Activated CD8-positive, alpha-beta memory T cell treated with anti-CD3 and anti-CD28 coated beads, Interleukin-2, amount 50 U/mL, for 48 hours (primary cell): ENCODE measurements around the gene TLE6.
"Not testable (repeated sequence)": the region's sequence is repeated elsewhere in the genome, so short reads cannot be mapped to it uniquely, and the experiment has no call there.

Experiments used
- DNase-seq: peaks from one replicate; pipeline ENCODE4 v3.0.0-alpha.2; 2020

Gene TLE6

DNA sequence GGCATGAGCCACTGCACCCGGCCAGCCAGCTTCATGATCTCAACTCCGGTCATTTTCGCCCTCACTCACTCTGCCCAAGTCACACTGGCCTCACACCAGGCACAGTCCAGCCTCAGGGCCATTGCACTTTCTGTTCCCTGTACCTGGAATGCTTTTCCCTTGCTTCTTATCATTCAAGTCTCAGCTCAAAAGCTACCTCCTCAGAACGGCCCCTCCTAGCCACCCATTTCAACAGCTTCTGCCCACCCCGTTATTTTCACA, 54.2 kb downstream of the TLE6 start:
- no peak for DNase-seq

- DNase-seq: no peak
Measured at GRCh38 chr19:3033595-3034405, 56.4 kb downstream of the TLE6 start.

GRCh38 chr19:3034406-3034655, 57.0 kb downstream of the TLE6 start:
- no peak for DNase-seq

DNA sequence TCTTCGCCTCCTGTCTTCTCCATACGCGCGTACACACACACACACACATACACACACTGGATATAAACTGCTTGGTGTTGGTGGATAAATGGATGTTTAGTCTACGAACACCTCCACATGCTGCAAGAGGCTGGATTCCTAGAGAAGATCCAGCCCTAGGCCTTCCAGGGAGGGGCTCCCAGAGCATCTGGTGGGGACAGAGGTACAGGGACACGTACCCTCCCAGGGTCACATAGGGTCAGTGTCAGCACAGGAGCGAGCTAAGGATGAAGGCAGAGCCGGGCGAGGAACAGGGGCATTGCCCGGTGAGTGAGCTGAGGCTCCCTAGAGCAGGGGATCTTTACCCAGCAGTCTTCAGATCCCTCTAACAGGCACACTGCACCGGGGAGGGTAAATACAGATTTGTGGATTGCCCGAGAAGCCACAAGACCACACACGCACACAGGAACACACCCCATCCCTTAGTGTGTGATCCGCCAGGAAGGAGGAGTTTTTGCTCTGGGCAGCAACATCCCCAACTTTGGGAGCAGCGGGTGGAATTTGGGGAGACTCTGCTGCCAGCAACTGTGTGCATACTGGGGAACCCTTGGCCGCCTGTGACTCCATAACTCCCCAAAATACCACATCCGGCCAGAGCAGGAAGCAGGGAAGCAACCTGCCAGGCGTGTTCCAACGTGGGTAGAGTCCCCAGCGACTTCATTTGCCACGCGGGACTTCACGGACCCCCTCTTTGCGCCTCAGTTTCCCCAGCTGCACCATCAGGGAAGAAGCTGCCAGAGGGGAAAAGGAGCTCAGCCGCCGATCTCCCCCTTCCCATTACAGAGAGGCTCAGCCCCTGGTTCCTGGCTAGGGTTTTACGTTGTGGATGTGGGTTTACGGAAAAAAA, 57.5 kb downstream of the TLE6 start:
- DNase-seq: peak; percentile 77

DNA sequence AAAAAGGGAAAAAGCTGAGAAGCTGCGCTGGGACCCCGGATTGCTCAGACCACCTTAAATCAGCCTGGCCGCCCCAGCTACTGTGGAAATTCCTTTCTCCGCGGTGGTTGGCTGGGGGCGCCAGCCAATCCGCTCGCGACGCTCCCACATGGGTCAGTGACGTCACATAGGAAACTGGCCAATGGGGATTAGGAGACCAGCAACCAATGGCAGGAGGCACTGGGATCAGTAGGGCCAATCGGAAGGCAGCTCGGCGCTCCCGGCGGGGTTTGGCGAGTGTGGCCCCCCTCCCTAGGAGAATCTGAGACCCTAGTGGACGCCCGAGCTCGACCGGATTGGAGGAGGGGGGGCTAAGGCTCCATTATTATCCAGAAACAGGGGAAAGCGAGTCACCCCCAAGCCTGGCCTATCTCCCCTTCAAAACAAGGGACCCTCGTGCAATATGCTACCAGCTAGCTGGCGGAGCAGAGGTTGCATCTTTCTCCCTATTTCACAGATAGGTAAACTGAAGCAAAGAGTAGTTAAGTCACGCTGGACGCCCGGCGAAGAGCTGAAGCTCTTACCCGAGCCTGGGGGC, 58.3 kb downstream of the TLE6 start:
- DNase-seq: peak; percentile 95

- peak; percentile 89 for DNase-seq
Measured at GRCh38 chr19:3036119-3036976, 59.0 kb downstream of the TLE6 start.

DNA sequence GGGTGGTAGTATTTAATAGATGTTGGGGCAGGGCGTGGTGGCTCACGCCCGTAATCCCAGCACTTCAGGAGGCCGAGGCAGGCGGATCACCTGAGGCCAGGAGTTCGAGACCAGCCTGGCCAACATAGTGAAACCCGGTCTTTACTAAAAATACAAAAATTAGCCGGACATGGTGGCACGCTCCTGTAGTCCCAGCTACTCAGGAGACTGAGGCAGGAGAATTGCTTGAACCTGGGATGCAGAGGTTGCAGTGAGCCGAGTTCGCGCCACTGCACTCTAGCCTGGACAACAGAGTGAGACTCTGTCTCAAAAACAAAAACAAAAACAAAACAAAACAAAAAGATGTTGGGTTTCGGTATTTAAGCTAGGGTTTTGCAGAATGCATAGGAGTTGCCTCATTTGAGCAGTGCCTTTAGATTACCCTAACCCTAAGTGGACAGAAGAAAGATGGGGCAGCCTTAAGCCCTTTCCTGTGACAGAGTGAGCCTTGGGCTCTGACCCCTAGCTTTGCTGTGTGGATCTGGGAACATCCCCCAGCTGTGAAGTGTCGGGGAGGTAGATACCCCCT, 59.7 kb downstream of the TLE6 start:
- not testable (repeated sequence) for DNase-seq

DNA sequence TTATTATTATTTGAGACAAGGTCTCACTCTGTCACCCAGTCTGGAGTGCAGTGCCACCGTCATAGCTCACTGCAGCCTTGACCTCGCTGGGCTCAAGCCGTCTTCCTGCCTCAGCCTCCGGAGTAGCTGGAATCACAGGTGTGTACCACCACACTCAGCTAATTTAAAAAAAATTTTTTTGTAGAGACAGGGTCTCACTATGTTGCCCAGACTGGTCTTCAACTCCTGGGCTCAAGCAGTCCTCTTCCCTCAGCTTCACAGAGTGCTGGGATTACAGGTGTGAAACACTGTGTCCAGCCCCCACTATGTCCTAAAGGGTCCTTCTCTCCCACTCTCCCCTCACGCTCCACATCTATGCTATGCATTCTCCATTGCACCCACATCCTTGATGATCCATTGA, 60.9 kb downstream of the TLE6 start:
- DNase-seq: no peak

GRCh38 chr19:3039125-3039524, 61.8 kb downstream of the TLE6 start:
- DNase-seq: no peak

DNA sequence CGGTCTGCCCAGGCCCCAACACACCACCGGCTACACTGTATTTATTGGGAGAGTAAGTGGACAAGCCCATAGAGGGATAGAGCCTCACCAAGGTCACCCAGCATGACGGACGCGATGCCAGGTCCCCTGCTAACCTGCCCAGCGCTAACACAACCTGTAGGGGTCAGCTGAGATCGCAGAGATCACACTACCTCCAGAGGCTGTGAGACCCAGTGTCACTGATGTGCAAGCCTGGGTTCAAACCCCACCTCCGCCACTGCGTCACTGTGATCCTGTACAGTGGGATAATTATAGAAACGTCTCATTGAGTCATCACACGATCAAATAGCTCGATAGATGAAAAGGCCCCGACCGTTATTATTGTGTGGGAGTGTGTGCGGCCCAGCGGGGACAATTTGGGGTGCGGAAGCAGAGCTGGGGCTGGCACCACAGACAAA, 62.3 kb downstream of the TLE6 start:
- no peak for DNase-seq

GRCh38 chr19:3041327-3041726, 64.0 kb downstream of the TLE6 start:
- DNase-seq: no peak

DNA sequence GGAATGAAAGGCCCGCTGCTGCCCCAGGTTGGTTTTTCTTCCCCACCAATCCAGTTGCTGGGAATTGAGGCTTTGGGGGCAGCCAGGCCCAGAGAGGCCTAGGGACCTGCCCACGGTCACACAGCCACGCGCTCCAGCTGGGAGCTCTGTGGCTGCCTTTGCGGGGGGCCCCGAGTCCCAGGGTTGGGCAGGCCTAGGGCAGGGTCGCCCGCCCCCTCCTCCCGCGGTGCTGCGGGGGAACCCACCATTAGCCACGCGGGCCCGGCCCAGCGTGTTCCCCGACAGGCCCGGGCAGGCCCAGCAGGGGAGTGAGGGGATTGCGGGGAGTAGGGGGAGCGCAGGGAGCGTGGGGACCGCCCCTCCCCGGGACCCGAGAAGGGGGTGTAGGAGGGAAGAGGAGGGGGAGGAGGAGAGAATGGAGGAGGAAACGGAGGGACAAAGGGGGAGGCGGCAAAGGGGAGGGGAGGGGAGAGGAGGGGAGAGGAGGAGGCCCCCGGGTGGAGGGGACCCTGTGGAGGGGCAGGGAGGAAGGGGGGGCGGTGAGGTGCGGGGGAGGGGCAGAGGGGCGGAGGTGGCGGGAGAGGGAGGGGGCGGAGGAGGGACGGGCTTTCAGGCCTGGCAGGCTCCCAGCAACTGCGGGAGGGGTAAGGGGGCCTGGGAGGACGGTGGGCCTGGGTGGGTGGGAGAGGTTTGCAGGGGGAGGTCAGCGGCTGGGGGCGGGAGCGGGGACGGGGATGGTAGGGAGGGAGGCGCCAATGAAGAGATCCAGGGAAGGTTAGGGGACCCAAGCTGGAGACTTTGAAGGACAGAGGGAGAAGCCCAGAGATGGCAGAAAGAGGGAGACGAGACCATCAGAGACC, 64.6 kb downstream of the TLE6 start:
- no peak for DNase-seq

DNA sequence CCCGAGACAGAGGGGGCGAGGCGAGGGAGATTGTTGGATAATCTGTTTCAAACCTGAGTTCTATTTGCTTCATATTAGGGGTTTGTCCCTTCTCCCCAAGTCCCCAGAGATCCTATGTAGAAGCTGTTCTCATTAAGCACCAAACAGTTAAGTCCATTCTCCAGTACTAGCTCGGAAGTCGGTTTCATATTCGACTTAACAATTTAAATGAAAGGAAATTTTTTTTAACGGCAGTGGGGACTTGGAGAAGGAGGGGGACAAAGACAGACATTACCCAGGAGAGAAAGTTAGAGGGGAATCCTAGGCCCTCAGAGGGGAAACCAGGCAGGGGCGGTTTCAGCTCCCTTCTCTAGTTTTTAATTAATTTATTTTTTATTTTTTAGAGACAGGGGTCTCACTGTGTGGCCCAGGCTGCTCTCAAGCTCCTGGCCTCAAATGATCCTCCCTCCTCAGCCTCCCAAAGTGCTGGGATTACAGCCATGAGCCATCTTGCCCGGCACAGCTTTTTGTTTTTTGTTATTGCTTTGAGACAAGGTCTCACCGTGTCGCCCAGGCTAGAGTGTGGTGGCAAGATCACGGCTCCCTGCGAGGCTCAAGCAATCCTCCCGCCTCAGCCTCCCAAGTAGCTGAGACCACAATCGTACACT, 65.4 kb downstream of the TLE6 start:
- no peak for DNase-seq
